ENCODE measurements around the gene CASTOR1. TPM values are rescaled to one million over a fixed set of nuclear protein-coding genes. Genes with fewer than 3 reads are reported as not detected.

CASTOR1 gene
- total RNA-seq, 1 donor from 2014 or later = 11.1 TPM

GRCh38 chr22:30239488-30240405, 49.6 kb downstream of the CASTOR1 start:
- DNase-seq (ENCODE audit: low spot score) = no peak
- peaks cover 47% of the 10 kb centered on the region for H3K36me3 Mint-ChIP-seq (ENCODE audit: low read depth)
- H3K9me3 Mint-ChIP-seq = no peaks in the 10 kb centered on the region
- H3K4me3 Mint-ChIP-seq (ENCODE audit: low read depth) = no peak overlapping the region
- H3K27me3 Mint-ChIP-seq (ENCODE audit: low read depth) = no peaks in the 10 kb centered on the region
- H3K27ac Mint-ChIP-seq = peak overlapping the region; percentile 76
- intact Hi-C loops (cut with micrococcal nuclease) = no loop called here
- H3K4me1 Mint-ChIP-seq (ENCODE audit: low read depth) = peaks cover 55% of the 10 kb centered on the region

GRCh38 chr22:30238661-30239487, 50.4 kb downstream of the CASTOR1 start:
- DNase-seq (ENCODE audit: low spot score) = no peak
- peaks cover 39% of the 10 kb centered on the region for H3K36me3 Mint-ChIP-seq (ENCODE audit: low read depth)
- no peaks in the 10 kb centered on the region for H3K9me3 Mint-ChIP-seq
- H3K27ac Mint-ChIP-seq = peak overlapping the region; percentile 76
- intact Hi-C loops (cut with micrococcal nuclease) = no loop called here
- no peaks in the 10 kb centered on the region for H3K27me3 Mint-ChIP-seq (ENCODE audit: low read depth)
- no peak overlapping the region for H3K4me3 Mint-ChIP-seq (ENCODE audit: low read depth)
- peaks cover 49% of the 10 kb centered on the region for H3K4me1 Mint-ChIP-seq (ENCODE audit: low read depth)

- H3K4me1 Mint-ChIP-seq (ENCODE audit: low read depth) = peaks cover 42% of the 10 kb centered on the region
- H3K4me3 Mint-ChIP-seq (ENCODE audit: low read depth) = no peak overlapping the region
- no peak for DNase-seq (ENCODE audit: low spot score)
- H3K36me3 Mint-ChIP-seq (ENCODE audit: low read depth) = peaks cover 31% of the 10 kb centered on the region
- no peaks in the 10 kb centered on the region for H3K9me3 Mint-ChIP-seq
- no peaks in the 10 kb centered on the region for H3K27me3 Mint-ChIP-seq (ENCODE audit: low read depth)
- peak overlapping the region; percentile 76 for H3K27ac Mint-ChIP-seq
- intact Hi-C loops (cut with micrococcal nuclease) = no loop called here
These were observed 51.2 kb downstream of the CASTOR1 start for GRCh38 chr22:30238136-30238535.

- H3K36me3 Mint-ChIP-seq (ENCODE audit: low read depth) = peaks cover 19% of the 10 kb centered on the region
- no peak for DNase-seq (ENCODE audit: low spot score)
- intact Hi-C loops (cut with micrococcal nuclease) = no loop called here
- no peaks in the 10 kb centered on the region for H3K9me3 Mint-ChIP-seq
- no peak overlapping the region for H3K4me3 Mint-ChIP-seq (ENCODE audit: low read depth)
- peaks cover 35% of the 10 kb centered on the region for H3K4me1 Mint-ChIP-seq (ENCODE audit: low read depth)
- H3K27ac Mint-ChIP-seq = no peak overlapping the region
- no peaks in the 10 kb centered on the region for H3K27me3 Mint-ChIP-seq (ENCODE audit: low read depth)
These were observed 52.4 kb downstream of the CASTOR1 start for GRCh38 chr22:30236875-30237274.

GRCh38 chr22:30235687-30236170, 53.6 kb downstream of the CASTOR1 start:
- no peak overlapping the region for H3K27ac Mint-ChIP-seq

More at GRCh38 chr22:30235687-30236170, 53.6 kb downstream of the CASTOR1 start:
- intact Hi-C loops (cut with micrococcal nuclease) = no loop called here
- H3K36me3 Mint-ChIP-seq (ENCODE audit: low read depth) = peaks cover 7% of the 10 kb centered on the region
- H3K4me1 Mint-ChIP-seq (ENCODE audit: low read depth) = peaks cover 29% of the 10 kb centered on the region
- no peak overlapping the region for H3K4me3 Mint-ChIP-seq (ENCODE audit: low read depth)
- H3K27me3 Mint-ChIP-seq (ENCODE audit: low read depth) = no peaks in the 10 kb centered on the region
- no peaks in the 10 kb centered on the region for H3K9me3 Mint-ChIP-seq
- no peak for DNase-seq (ENCODE audit: low spot score)

Other genes starting within 250 kb of the CASTOR1 start
- 0.48 and 0.53 TPM in 2 replicates for gene HORMAD2, start 209.0 kb downstream of the CASTOR1 start, total RNA-seq
- gene LIF, start 42.7 kb downstream of the CASTOR1 start, total RNA-seq = 919 and 932 TPM in 2 replicates
- gene OSM, start 22.7 kb downstream of the CASTOR1 start, total RNA-seq = 148 and 152 TPM in 2 replicates
- gene TBC1D10A, start 37.4 kb upstream of the CASTOR1 start, total RNA-seq = 26.8 and 29.4 TPM in 2 replicates
- 287 and 325 TPM in 2 replicates for gene SF3A1, start 67.4 kb upstream of the CASTOR1 start, total RNA-seq
- 3.2 and 4.3 TPM in 2 replicates for gene CCDC157, start 67.5 kb upstream of the CASTOR1 start, total RNA-seq
- 17.2 and 19.3 TPM in 2 replicates for gene RNF215, start 97.9 kb upstream of the CASTOR1 start, total RNA-seq
- gene SEC14L2, start 107.5 kb upstream of the CASTOR1 start, total RNA-seq = 32.7 and 36.2 TPM in 2 replicates
- 72.2 and 77.3 TPM in 2 replicates for gene MTFP1, start 136.3 kb upstream of the CASTOR1 start, total RNA-seq
- gene SEC14L3, start 182.5 kb upstream of the CASTOR1 start, total RNA-seq = not detected in 2 replicates
- not detected in 2 replicates for gene SEC14L4, start 216.2 kb upstream of the CASTOR1 start, total RNA-seq